NCI-H1417 treated with DMSO at 0.1 percent for 48 hours (cell line): ENCODE results near the gene MAGI2.

Experiments
- DNase-seq: peaks from one replicate; lab custom pipeline; 2025; lab: John Stamatoyannopoulos, UW

MAGI2 gene

DNA sequence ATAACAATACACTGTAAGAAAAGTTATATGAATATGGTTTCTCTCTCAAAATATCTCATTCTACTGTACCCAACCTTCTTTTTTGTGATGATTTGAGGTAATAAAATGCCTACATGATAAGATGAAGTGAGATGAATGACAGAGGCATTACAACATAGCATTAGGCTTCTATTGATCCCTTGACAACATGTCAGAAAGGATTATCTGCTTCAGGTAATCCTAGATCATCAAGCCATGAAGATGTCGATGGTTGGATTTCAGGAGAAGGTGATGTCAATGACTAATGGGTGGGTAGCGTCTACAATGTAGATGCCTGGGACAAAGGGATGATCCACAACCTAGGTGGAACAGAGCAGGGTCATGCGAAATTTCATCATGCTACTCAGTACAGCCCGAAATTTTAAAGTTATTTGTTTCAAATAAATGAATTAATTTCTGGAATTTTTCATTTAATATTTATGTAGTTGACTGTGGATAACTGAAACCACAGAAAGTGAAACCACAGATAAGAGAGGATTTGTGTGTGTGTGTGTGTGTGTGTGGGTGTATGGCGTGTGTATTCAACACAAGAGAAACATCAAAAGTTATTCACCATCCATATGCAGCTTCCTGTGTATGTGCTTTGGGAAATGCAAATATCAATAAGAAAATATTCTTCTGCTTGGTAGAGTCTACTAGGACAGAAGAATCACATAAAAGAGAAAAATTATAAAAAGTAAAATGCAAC, 77.0 kb downstream of the MAGI2 start:
- DNase-seq = no peak

DNA sequence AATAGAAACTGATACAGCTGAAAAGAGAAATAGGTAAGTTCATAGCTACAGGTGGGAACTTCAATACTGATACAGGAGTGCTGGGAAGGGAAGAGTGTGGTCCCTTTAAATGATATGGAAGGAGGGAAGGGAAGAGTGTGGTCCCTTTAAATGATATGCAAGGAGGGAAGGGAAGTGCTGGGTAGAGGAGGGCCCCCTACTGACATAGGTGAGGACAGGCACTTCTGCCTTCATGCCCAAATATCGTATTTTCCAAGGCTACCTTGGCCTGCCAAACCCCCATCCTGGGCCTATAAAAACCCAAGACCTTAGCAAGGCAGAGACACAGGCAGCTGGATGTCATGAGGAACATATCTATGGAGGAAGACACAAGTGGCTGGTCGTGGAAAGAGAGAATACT, 92.3 kb downstream of the MAGI2 start:
- no peak for DNase-seq

DNA sequence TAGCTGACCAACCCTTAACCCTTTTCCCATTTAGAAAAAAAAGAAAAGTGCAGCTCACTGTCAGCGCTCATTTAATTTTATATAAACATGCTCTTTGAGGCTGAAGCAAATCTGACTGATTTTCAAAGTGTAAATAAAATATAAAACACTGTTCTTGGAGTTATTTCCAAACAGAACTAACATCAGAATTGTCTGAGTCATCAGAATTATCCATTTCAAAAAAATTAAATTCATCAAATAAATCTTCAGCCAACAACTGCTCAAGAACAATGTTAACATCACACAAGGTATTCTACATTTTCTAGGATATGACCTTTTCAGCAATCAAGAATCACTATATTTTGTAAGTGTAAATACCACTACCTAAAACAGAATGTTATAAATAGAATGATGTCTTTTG, 93.6 kb downstream of the MAGI2 start:
- no peak for DNase-seq

DNA sequence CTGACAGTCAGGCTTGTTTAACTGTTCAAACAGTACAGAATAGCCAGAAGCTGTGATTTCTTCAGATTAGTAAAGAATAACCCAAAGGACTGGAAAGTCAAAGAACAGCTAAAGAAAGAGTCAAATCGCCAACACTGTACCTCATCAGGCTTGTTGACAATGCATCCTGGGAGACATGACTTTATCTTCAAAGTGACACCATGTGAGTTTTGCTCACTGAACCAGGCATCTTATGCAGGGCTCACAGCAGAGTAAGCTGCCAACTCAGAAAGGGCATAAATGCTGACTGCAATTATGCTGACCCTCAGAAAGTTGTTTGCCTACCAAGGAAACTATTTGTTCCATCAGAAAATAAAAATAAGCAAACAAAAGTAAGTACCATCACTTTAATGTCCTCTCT, 96.4 kb downstream of the MAGI2 start:
- DNase-seq = no peak

DNA sequence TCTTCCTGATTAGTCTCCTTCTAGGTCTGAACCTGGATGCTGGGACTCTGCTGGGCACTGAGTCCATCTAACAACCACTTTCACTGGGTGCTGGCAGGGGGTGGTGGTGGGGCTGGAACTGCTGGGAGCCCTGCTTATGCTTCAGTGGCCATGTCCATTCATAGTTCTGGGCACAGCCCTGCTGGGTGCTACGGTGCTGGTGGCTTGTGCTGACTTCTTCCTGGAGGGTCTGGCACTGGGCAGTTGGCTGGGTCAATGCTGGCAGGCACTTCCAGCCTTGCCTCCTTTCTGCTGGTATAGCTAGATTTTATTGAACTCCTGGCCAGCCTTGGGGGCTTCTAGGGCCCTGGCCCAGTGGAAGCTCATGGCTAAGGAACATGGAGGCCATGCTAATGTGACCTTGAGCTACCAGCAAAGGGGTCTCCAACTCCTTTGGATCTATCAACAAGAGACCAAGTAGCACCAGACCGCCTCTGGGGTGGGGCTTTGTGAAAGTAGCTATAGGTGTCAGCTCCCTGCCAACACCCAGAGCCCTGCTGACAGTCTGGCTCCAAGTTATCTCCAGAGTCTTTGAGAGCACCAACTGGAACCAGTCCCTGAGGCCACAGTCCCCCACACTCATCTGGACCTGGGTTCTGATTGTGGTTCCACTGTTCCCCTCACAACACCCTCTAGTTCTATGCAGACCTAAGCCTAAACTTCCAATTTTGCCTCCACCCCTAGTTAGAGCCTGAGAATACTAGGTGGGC, 99.6 kb downstream of the MAGI2 start:
- DNase-seq = no peak

DNA sequence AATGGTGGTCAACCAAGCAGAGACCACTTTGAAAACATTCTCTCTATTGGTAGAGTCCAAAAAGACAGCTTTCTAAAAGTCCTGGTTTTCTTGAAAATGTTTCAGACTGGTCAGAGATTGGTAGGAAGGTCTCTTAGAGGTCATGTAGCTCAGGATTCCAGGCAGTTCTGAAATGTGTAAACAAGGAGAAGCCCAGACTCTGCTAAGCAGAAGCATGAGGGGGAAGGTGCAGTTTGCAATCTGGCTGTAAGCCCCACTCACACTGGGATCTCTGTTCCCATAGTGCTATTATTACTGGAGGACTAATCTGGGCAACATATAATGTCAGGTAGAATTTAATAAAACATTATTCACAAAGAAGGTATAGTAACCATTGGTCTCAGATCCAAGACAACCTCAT, 101.1 kb downstream of the MAGI2 start:
- no peak for DNase-seq

DNA sequence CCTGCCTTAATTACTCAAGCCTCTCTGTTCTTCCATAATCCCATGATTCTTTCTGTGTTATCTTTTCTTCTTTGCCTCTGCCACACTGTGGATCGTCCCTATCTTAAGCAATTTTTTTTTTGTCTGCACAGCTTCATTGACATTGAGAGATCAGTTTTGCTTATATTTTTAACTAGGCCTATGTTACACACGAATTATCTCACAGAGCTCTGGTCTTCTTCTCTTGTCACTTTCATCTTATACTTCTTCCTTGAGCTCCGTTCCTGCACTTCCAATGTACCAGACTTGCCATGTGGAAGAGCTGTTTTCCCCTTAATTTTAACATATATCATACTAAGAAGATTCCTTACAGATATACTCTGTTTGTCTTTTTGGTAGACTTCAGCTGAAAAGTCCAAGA, 106.1 kb downstream of the MAGI2 start:
- no peak for DNase-seq

DNA sequence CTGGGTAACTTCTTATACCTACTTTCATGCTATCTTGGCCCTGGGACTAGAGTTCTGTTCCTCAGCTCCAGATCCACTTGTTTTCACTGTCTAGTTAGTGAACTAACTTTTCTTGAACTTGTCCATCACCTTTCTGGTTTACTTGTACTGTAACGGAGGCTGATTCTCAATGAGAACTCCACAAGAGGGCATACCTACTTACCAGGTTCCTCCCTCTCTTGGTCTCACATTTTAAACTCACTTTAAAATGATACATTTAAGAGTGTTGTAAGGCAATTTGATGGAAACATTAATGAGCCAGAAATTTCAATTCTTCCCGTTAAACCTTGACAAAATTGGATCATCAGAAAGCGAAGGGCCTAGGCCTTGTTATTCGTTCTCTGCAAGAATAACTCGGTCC, 111.6 kb downstream of the MAGI2 start:
- DNase-seq = no peak

DNA sequence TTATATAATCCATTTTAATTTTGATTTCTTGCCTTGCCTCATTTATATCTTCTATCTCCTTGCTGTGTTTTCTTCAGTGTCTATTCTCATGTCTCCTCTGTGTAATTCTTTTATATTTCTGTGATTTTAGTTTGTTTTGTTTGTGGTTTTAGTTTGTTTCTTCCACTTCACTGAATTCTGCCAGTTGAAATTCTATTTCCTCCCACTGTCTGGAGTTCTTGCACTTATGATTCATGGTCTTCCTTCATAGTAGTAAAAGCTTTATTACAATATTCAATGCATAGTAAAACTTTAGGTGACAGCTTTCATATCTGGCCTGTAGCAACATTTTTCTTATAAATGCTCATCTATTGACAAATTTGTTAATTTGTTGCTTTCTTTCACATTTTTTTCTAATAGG, 113.3 kb downstream of the MAGI2 start:
- DNase-seq = no peak

DNA sequence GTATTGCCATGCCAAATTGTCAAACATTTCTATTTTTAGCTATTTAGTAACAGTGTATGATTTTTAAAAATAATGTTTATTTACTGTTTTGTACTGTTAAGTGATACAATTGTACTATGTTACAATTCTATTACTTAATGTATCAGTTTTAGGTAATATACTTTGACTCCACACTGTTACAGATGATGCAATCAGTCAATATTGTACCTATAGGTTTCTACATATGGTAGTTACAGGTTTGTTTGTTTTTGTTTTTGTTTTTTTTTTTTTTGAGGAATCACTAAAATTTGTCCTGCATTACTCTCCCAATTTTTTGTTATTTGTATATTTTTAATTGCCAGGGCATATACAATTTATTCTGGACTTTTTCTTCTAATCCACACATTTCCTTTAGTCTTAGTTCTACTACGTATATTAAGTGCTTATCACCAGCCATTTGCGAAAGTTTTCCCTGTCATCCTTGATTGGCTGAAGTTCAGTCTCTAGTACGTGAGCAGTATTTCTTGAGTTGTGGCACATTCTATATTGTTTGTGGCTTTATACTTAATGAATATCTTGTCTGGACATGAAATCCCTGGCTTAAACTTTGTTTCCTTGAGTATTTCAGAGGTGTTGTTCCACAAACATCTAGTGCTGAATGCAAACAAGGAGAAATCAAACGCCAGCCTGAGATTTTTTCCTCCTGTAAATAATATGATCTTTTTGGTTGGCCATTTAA, 114.1 kb downstream of the MAGI2 start:
- DNase-seq = no peak

DNA sequence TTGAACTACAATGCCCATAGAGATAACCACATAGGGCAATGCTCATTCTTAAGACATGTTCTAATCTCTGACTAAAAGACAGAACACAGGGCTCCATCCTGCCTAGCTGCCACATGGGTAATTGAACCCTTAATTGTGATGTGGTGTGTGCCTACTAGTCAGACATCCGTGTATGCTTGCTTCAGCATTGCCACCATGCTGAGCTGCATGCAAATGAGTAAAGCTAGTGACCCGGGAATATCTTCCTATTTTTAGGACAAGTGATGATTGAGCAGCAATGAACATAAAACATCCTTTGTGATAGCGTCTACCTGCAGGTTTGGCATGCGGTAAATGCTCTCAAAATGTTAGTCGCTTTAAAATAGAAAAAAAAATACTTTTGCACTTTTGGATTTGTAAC, 115.8 kb downstream of the MAGI2 start:
- no peak for DNase-seq

DNA sequence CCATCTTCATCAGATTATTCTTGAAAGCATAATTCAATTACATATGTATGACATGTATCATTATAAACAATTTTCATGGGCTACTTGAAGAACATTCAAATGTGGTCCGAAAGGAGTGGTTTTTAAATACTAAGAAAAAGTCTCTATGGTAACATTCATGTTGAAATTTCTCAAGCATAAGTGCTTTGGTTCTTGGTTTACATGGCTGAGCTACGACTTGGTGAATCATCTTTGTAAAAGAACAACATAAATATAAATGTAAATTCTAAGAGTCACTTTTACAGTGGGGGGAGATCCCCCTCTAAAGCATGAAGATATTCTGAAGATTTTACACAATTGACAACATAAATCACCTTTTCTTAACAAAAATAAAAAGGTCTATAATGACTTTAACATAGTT, 118.6 kb downstream of the MAGI2 start:
- DNase-seq = no peak

DNA sequence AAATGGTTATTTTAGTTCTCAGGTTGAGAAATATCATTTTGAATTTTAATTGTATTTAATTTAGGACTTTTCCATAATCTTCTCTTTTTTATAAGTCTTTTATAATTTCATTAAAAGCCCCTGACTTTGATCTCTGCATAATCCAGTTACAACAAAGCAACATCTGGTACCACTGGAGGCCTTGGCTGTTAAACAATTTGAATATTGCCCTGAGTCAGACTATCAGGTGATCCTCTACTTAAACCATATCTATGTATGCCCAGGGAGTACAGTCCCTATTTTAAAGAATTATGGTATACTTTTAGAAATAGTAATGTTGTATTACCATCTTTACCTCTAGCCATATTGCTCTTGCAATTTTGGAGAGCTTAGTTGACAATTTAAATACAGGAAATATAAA, 119.1 kb downstream of the MAGI2 start:
- no peak for DNase-seq

DNA sequence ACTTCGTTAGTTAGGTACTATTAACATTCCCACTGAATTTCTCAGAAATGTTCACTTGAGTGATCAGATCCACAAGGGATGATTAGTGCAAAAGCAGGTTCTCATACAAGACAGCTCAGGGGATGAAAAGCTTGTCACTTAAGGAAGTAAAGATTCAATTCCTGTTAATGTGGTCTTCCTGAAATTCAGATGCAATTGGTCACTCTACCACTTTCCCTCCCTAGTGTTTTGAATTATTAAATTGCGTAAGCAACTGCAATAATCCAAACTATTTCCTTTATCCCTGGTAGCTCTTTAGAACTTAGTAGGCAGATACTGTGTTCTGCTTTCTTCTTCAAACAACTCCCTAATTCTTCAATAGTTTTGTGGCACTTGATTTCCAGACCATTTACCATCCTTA, 121.4 kb downstream of the MAGI2 start:
- no peak for DNase-seq

DNA sequence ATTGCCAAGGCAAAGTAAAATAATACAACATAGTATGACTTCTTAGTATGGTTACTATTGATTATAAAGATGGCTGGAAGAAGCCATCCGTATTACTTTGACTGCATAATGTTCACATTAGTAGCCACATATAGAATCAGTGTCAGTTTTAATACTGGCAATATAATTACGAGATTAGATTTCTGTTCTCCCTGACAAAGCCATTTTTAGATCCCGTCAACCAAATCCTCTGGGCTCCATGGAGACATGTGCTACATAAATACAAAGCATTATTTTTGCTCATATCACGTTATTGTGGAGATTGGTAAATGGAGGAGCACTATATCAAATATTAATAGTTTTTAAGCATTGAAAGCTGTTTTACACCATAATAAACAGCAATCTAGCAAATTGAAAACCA, 124.0 kb downstream of the MAGI2 start:
- DNase-seq = no peak

DNA sequence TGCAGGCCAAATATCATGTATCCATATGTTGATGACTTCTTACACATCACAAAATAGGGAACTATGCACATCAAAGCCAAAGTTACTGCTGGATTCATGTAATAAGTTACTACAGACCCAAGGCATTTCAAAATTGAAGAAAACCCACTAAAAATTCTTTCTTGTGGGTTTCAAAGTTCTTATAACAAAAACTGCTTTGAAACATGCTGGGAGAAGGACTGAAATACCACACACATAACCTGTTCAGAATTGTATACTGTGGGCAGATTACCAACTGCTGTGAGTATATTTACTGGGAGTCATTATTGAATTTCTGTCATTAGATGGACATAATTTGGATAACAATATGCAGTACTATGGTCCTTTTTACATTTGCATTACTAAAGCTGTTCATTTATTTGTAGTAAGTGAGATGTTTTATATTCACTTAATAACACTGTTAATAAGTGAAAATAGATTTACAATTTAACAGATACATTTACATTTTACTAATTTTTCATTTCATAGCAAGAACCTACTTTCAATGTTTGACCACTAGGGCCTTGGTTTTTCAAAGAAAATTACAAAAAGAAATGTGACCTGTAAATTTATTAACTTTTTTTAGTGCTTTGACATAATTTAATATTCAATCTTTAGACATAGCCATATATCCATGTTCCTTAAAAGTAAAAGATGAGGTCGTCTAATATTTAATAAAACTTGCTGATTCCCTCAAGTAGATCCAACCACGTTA, 132.6 kb downstream of the MAGI2 start:
- DNase-seq = no peak

DNA sequence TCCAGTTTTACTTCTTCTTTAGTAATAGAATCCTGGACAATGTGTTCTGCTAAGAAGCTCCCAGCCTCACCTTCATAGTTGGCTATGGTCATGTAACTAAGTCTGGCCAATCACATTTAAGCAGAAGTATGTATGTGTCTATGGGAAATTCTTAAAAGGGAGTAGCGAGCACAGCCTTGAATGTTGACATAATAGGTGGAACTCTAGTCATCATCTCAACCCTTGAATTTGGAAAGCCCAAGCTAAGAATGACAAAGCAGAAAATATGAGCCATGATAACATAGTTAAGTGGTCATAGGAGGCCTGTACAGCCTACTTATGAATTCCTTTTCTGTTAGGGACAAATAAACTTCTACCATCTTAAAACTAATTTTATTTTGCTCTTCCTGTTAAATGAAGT, 134.1 kb downstream of the MAGI2 start:
- DNase-seq = no peak

DNA sequence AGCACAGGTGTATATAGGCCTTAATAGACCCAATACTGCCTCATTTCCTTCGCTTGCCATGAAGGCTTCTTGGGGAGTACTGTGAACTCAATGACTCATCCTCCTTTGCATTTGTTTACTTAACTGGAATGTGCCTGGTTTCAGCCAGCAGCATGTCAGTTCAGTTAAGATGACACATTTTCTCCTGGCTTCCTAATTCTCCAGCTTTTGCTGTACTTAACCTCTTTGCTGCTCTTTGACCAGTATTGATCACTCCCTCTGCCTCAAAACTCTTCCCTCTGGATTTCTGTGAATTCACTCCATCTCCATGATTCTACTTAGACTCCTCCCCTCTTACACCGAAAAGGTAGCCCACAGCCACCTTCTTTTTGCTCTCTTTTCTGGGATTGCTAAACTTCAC, 135.7 kb downstream of the MAGI2 start:
- DNase-seq = no peak

DNA sequence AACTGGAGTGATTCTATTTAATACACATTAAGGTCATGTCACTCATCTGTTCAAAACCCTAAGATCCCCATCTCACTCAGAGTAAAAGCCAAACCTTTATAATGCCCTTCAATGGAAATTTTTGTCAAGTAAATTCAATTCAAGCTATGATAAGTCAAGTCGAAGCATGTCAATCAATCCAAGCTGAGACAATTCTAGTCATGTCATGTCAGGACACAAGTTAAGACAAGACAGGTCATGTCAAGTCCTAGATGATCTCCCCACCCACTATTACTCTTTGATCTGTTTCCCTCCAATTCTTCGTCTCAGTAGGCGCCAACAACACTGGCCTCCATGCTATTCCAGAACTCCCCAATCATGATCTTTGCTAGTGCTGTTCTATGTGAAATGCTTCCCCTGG, 141.4 kb downstream of the MAGI2 start:
- no peak for DNase-seq

DNA sequence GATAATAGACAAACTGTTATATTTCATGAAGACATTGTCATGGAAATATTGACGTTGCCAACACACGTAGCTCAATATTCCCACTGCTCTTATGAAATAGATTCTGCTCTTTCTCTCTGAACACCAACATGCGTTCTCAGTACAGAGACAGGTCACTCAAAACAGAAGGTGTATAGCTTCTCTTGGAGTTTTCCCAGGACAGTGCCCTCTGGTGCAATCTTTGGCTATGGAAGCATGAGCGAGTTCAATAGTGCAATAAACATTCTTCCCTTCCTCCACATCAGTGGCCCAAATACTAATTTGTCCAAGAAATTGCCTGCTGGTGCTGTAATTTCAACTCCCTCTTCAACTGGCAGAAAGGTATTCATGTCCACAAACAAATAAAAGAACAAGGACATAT, 145.3 kb downstream of the MAGI2 start:
- DNase-seq = peak; percentile 54

DNA sequence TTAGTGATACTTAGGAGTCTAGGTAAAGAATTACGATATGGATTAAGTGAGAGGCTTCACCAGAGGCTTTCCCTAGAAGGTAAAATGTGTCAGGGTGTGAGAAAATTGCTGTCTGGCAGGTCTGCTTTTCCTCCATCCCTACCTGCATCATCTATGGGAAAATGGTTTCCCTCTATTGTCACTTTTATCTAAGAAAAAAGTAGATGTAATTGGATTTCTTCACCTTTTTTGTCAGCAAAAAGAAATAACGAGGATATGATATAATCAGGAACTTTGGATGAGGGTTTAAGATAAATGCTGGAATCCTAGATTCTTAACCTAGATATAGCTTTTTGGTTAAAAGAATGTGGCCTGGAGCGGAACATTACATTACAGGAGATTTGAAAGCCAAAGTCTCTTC, 146.1 kb downstream of the MAGI2 start:
- DNase-seq = no peak

DNA sequence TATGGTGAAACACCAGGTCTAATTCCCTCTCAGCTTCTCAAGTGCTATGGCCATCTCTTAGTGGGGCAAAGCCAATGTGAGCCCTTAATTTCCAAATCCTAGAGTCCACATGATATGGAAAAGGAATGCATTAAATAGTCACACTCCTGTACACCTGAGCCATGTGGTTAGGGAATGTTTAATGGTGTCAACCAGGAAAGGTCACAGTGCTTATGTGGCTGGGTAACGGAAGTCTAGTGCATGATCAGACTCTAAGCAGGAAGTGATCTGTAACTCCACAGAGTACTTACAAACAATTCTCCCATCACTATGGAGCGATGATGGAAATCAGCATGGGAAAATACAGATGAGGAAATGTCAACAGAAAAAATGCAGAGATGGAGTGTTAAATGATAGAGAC, 148.8 kb downstream of the MAGI2 start:
- DNase-seq = no peak

DNA sequence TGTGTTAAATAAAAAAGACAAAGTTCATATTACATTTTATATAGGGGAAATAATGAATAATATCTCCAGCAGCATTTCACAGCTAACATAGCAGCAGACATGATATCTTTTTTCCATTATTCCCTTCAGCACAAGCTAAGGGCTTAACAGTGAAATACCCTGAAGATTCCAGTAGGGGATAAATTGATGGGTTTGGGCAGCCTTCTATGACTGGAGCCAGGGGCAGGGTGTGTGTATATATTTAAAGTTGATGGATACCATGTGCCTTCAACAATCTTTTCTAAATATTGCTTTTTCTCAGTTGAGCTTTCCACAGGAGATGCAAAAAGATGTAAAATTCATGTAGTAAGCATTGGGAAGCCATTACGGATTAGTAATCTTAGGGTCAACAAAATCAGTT, 151.2 kb downstream of the MAGI2 start:
- no peak for DNase-seq
